GM10248 (cell line): ENCODE measurements around the gene CRTC3.

Source experiments
- CTCF ChIA-PET: fragments of 300-600 bp; sonication (Branson Sonifier 250); formaldehyde crosslinking; extraction: SDS; loops from one replicate; lab custom pipeline; 2021; ENCODE audit warnings: antibody characterized with exemption; lab: Yijun Ruan, JAX
- POLR2A ChIA-PET: fragments of 350-650 bp; sonication (Branson Sonifier 250); formaldehyde crosslinking; extraction: SDS; loops from one replicate; lab custom pipeline; 2020; ENCODE audit warnings: antibody characterized with exemption; lab: Yijun Ruan, JAX
- DNase-seq: peaks from one replicate; pipeline ENCODE4 v3.0.0; 2012; ENCODE audit errors: extremely low spot score
- CTCF ChIP-seq: IDR thresholded peaks from 2 replicates; pipeline ENCODE4 v1.5.1; 2012; ENCODE audit warnings: mild to moderate bottlenecking, low read depth; ENCODE audit errors: extremely low read depth, missing control alignments, control extremely low read depth

Gene CRTC3

DNA sequence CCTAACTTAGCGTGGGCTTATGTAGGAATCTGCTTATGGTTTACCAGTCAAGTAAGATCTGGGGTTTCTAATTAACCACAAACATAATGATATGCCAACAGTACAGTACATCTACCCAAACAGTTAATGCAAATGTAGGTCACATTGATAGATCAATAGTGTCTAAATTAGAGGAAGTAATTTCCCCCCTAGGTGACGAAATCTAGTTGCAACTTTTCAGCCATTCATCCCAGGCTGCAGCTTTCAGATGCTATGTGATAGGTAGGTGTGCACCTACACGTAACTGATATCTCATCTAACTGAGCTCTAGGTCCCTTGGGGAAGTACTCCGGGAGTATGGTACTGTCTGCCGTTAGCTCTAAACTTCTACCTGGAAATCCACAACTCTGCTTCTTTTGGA, 57.2 kb downstream of the CRTC3 start:
- no peak for TF ChIP-seq CTCF
- DNase-seq: no peak
- ChIA-PET CTCF (interaction anchor here (0.8 to 1.8 kb wide), 6 partner anchors 9 to 61 kb away, joined by 3 to 6 read pairs (median 4); no protein-coding TSS in a partner anchor), POLR2A (interaction anchor here (0.6 to 0.7 kb wide), 2 partner anchors 9 to 197 kb away, joined by 4 to 8 read pairs; no protein-coding TSS in a partner anchor)

GRCh38 chr15:90588427-90588826, 58.7 kb downstream of the CRTC3 start:
- TF ChIP-seq CTCF: no peak
- no peak for DNase-seq
- CTCF ChIA-PET: interaction anchor here (1.1 to 2.2 kb wide), 4 partner anchors 15 to 313 kb away, joined by 3 to 7 read pairs (median 4); no protein-coding TSS in a partner anchor
- POLR2A ChIA-PET: no interaction called here

DNA sequence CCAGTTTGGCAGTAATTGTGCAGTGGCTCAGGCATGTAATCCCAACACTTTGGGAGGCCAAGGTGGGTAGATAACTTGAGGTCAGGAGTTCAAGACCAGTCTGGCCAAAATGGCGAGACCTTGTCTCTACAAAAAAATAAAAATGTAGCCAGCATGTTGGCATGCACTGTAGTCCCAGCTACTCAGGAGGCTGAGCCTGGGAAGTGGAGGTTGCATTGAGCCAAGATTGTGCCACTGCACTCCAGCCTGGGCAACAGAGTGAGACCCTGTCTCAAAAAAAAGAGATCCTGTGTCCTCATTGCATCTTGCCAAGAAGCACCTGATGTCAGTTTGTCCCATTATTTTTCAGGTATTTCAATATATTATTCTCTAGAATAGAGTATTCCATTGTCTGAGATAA, 61.8 kb downstream of the CRTC3 start:
- no peak for DNase-seq
- no peak for TF ChIP-seq CTCF
- CTCF ChIA-PET: interaction anchor here (1.3 to 1.5 kb wide), 2 partner anchors 31 to 36 kb away, joined by 3 read pairs; no protein-coding TSS in a partner anchor
- POLR2A ChIA-PET: no interaction called here

DNA sequence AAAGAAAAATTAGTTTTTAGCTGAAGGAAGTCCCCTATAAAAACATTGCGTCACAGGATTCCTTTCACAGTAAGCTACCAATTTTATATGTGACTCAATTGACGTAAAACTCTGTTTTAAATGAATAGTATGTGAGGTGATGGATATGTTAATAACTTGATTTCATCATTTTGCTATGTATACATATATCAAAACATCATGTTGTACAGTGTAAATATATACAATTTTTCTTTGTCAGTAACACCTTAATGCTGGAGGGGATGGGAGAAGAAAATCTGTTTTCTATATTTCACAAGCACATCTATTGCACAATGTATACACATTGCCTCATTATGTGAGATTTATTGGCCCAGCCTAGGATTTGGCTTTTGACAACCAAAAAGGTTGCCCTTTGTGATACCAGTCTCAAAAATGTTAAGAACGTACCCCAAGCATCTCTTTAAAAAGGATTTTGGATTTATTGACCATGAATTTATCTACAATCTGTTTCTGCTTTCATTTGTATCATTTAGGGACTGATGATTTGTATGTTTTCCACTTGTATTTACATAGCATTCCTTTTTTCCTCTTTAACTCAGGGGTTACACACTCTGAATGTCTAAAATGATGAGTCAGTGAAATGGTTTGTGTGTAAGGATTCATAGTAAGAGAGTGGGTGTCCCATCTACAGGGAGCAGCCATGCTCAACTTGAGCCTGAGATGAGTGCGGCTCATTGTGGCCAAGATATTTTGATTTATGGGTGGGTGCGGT, 62.6 kb downstream of the CRTC3 start:
- no peak for DNase-seq
- TF ChIP-seq CTCF: no peak
- POLR2A ChIA-PET: no interaction called here
- CTCF ChIA-PET: no interaction called here

DNA sequence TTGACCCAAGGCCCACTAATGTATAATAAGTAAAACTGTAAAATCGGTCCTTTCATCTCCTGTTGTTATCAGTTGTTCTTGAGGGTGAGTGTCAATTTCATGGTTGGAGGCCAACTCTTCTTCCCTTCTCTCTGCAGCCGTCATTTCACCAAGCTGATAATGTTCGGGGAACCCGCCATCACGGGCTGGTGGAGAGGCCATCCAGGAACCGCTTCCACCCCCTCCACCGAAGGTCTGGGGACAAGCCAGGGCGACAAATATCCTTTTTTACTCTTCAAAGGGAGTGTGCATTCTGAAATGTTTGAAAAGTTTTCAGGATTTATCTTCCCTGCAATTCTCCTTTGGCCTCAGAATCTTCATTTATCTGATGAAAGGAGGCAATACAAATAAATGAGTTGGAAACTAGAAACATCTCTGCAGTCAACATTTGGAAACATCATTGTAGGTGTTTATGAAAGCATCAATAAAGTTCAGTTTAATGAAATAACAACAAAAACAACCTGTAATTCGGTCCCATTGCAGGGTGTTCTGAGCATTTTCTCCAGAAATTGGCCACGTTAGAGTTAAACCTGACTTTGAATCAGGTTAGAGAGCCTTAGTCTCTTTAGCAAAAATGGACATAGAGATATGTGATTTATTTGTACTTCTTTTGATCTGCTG, 63.9 kb downstream of the CRTC3 start:
- no peak for TF ChIP-seq CTCF
- ChIA-PET POLR2A (no interaction called here), CTCF (no interaction called here)
- DNase-seq: no peak

DNA sequence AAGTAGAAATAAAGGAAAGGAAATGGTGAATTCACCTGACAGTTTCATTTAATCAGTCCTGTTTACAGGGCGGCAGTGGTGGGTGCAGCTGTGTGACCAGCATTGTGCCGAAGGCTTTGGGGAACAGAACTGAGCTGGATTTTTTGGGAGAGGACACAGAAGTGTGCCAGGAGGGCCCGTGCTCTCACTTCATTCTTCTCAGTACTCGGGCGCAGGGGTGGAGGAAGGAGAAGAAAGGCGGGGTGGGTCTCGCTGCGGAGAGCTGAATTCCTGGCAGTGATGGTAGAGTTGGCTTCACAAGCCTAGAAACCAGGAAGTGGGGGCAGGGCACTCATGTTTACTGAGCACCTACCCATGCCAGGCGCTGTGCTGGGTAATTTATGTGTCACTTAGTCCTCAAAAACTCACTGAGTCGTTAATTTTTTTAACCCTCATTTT, 64.6 kb downstream of the CRTC3 start:
- ChIA-PET CTCF (interaction anchor here (1.2 kb wide), 1 partner anchor 27 kb away, joined by 3 read pairs; no protein-coding TSS in a partner anchor), POLR2A (no interaction called here)
- TF ChIP-seq CTCF: no peak
- DNase-seq: no peak
